Measurements from ENCODE around the gene PRKACA.
A peak's percentile ranks its signal among the peaks of the same experiment; 100 is the strongest.

The PRKACA gene

GRCh38 chr19:14091813-14092462, 25.6 kb downstream of the PRKACA start:
- no peak for DNase-seq

- peak; percentile 60 to 81 for DNase-seq
Observed at GRCh38 chr19:14091081-14091812, 26.3 kb downstream of the PRKACA start.

- DNase-seq: peak; percentile 51 to 52
Observed at GRCh38 chr19:14090509-14091080, 27.0 kb downstream of the PRKACA start, which contains the start of gene SAMD1. TSS of gene SAMD1 (minus strand) at chr19:14090751.

- peak; percentile 33 to 65 for DNase-seq
Observed at GRCh38 chr19:14089662-14090508, 27.7 kb downstream of the PRKACA start.

- DNase-seq: no peak
Observed at GRCh38 chr19:14089412-14089661, 28.2 kb downstream of the PRKACA start.

GRCh38 chr19:14088634-14089411, 28.7 kb downstream of the PRKACA start:
- DNase-seq: no peak

GRCh38 chr19:14086098-14086497, 31.5 kb downstream of the PRKACA start:
- no peak for DNase-seq

GRCh38 chr19:14085309-14085995, 32.1 kb downstream of the PRKACA start, which contains the start of gene C19orf67:
TSS of gene C19orf67 (minus strand) at chr19:14085783. CDS start at chr19:14085627, 156 bp downstream.
- no peak for DNase-seq

GRCh38 chr19:14082675-14082960, 34.9 kb downstream of the PRKACA start:
- DNase-seq: no peak

- DNase-seq: peak in 1 of 2 donors; percentile 77
Observed at GRCh38 chr19:14081797-14082674, 35.5 kb downstream of the PRKACA start.

GRCh38 chr19:14080887-14081796, 36.4 kb downstream of the PRKACA start:
- peak; percentile 100 for DNase-seq

- peak; percentile 93 to 95 for DNase-seq
Observed at GRCh38 chr19:14078411-14078810, 39.2 kb downstream of the PRKACA start.

- no peak for DNase-seq
Observed at GRCh38 chr19:14073925-14074838, 43.4 kb downstream of the PRKACA start.

GRCh38 chr19:14073261-14073924, 44.2 kb downstream of the PRKACA start:
- peak; percentile 62 to 84 for DNase-seq

GRCh38 chr19:14072535-14073260, 44.9 kb downstream of the PRKACA start, which contains the start of gene MISP3:
TSS of gene MISP3 (plus strand) at chr19:14072786. CDS start at chr19:14073310, 524 bp downstream.
- peak in 1 of 2 donors; percentile 32 for DNase-seq

GRCh38 chr19:14070268-14071050, 47.1 kb downstream of the PRKACA start:
- no peak for DNase-seq
